Left lung (tissue), 10 donors: ENCODE data around the gene TMEM72. TPM values are rescaled to one million over a fixed set of nuclear protein-coding genes. Genes with fewer than 3 reads are reported as not detected.

ENCODE experiments used
- ATAC-seq: fragments of 200-7000 bp; cut with Tn5 transposase; one replicate; pipeline ENCODE4 v1.9.1; 2020; ENCODE audit warnings: moderate library complexity
- DNase-seq, 4 donors: peaks; one replicate each; pipeline ENCODE4 v3.0.0-alpha.2; 2013 to 2020
- H3K27ac ChIP-seq, 2 donors: fragments of 200-600 bp; sonication (generic) in 1 of 2; one replicate each; pipeline versions ENCODE4 v1.5.0 to v1.8.0; 2020 to 2021
- H3K27me3 ChIP-seq, 2 donors: fragments of 200-600 bp; sonication (generic) in 1 of 2; one replicate each; pipeline versions ENCODE4 v1.5.0 to v1.8.0; 2020 to 2021
- H3K36me3 ChIP-seq, 2 donors: fragments of 200-600 bp; sonication (generic) in 1 of 2; one replicate each; pipeline versions ENCODE4 v1.5.0 to v1.8.0; 2020 to 2021
- H3K4me1 ChIP-seq, 2 donors: fragments of 200-600 bp; one replicate each; pipeline ENCODE4 v1.8.0; 2021
- H3K4me3 ChIP-seq, 2 donors: fragments of 200-600 bp; sonication (generic) in 1 of 2; one replicate each; pipeline versions ENCODE4 v1.5.0 to v1.8.0; 2020 to 2021; ENCODE audit warnings: mild to moderate bottlenecking in 1 of 2
- H3K9me3 ChIP-seq, 2 donors: fragments of 200-600 bp; sonication (generic) in 1 of 2; one replicate each; pipeline versions ENCODE4 v1.5.0 to v1.8.0; 2020 to 2021
- intact Hi-C, 2 donors: fragments of 100-400 bp; cut with DNase I; formaldehyde crosslinking; loops; one replicate each; pipeline versions ENCODE4 v1.11.2 to v1.14.2; 2022
- polyA plus RNA-seq, 6 donors: library from polyadenylated mRNA; unstranded; fragments of 120-200 nt; gene quantifications; one replicate each; pipeline ENCODE4 v1.2.1, GENCODE V29; 2013; ENCODE audit not compliant: insufficient read length in 6 of 6
- total RNA-seq, 2 donors: library from RNA; stranded (reverse); fragmentation: NEBNext Ultra II Directional; extraction: Animal tissue kit (Norgen Biotek cat#: 25700); gene quantifications; one replicate each; pipeline ENCODE4 v1.2.1, GENCODE V29; 2021
- TF ChIP-seq, protein P1 (sequence below), 2 donors: fragments of 200-600 bp; sonication (generic) in 1 of 2; IDR thresholded peaks; one replicate each; pipeline versions ENCODE4 v1.5.0 to v1.8.0; 2021; ENCODE audit warnings: antibody characterized with exemption in 2 of 2
- donor health status: DM: no; HTN: yes; CAD: no.
- donor health status: DM: no; HTN: no; CAD: no.

Gene TMEM72
- total and polyA plus RNA-seq, 8 donors = 0.23 to 2.2 (median 1.7) TPM; not detected in 1

DNA sequence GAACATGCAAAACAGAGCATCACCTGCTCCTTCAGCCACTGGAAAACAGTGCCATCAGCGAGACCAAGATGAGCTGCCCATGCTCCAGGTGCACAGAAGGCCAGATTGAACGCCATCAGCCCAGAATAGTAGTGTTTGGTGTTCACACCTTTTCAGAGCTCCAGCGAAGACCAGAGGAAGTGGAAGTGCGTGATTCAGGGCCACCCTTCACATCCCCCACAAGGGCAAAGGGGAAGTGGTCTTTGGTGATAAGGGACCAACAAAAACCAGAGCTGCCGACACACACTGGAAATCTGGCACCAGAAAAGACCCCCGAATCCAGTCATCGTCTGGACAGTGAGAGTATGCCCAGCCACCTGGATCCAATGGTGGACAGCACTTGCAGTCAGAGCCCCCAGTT lies 29.5 kb upstream of the TMEM72 start:
- H3K9me3 ChIP-seq = no peaks in the 10 kb centered on the region
- no peak overlapping the region for H3K4me3 ChIP-seq
- H3K4me1 ChIP-seq = peaks cover 3 to 13% of the 10 kb centered on the region in 2 donors
- no peak overlapping the region for H3K27ac ChIP-seq
- DNase-seq (no peak), ATAC-seq (no peak)
- intact Hi-C loops = no loop called here
- H3K36me3 ChIP-seq = no peaks in the 10 kb centered on the region
- peaks cover 0 to 8% of the 10 kb centered on the region in 2 donors for H3K27me3 ChIP-seq
- TF ChIP-seq, protein P1, sequence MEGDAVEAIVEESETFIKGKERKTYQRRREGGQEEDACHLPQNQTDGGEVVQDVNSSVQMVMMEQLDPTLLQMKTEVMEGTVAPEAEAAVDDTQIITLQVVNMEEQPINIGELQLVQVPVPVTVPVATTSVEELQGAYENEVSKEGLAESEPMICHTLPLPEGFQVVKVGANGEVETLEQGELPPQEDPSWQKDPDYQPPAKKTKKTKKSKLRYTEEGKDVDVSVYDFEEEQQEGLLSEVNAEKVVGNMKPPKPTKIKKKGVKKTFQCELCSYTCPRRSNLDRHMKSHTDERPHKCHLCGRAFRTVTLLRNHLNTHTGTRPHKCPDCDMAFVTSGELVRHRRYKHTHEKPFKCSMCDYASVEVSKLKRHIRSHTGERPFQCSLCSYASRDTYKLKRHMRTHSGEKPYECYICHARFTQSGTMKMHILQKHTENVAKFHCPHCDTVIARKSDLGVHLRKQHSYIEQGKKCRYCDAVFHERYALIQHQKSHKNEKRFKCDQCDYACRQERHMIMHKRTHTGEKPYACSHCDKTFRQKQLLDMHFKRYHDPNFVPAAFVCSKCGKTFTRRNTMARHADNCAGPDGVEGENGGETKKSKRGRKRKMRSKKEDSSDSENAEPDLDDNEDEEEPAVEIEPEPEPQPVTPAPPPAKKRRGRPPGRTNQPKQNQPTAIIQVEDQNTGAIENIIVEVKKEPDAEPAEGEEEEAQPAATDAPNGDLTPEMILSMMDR (IDR thresholded peaks at IDR 0.05) = no peak

DNA sequence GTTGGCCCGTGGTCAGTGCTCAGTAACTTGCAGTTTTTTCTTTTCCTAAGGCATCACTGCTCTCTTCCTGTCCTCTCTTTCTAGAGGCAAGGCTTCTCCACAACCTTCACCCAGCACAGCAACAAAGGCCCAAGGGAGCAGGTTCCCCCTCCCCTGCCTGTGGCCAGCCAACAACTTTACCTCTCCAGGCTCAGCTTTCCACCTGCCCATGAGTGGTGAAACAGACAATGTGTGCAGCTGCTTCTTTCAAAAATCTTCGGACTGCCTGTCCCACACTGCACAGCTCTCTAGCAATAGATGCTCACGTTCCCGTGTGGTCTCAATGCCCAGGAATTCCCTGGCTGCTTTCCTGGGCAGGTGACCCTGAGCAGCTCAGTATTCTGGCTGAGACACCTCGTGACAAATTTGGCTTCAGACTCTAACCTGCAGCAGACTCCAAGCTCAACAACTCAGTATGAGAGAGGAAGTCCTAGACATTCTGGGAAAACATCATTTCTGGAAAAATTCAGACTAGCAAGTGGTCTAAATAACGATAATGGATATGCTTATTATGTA lies 28.9 kb upstream of the TMEM72 start:
- TF ChIP-seq, protein P1 (IDR thresholded peaks at IDR 0.05) = no peak
- peaks cover 3 to 13% of the 10 kb centered on the region in 2 donors for H3K4me1 ChIP-seq

DNA sequence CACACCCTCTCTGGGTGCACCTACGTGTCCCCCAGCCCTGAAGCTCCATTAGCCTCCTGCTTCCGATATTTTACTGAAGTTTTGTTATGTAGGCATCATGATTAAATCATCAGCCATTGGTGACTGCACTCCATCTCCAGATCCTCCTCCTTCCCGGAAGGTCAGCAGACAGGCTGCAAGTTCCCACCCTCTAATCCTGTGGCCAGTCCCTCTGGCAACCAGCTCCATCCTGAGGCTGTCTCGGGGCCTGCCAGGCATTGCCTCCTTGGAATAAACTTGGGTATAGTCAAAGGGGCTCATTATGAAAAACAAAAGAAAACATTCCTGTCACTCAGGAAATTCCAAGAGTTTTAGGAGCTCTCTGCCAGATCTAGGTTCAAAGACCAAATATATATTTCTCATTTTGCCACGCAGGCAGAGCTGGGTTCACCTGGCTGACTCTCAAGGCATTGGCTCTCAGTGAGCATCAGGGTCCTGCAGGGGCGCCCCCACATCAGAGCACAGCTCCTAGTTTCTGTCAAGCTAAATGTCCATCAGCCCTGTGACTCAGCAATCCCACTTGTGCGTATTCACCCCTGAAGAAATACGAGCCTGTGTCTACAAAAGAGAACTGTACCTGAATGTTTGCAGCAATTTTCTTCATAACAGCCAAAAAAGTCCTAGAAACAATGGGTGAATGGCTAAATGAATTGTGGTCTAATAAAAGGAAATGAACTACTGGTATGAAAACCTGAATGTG lies 27.4 kb upstream of the TMEM72 start:
- TF ChIP-seq, protein P1 (IDR thresholded peaks at IDR 0.05) = no peak
- Histone ChIP-seq H3K4me1 (peaks cover 0 to 9% of the 10 kb centered on the region in 2 donors), H3K27ac (no peak overlapping the region), H3K27me3 (peaks cover 0 to 8% of the 10 kb centered on the region in 2 donors), H3K9me3 (no peaks in the 10 kb centered on the region), H3K36me3 (no peaks in the 10 kb centered on the region), H3K4me3 (no peak overlapping the region)
- DNase-seq (no peak), ATAC-seq (no peak)
- intact Hi-C loops = no loop called here

More for the DNA sequence above, 28.9 kb upstream of the TMEM72 start:
- no peaks in the 10 kb centered on the region for H3K9me3 ChIP-seq
- H3K27ac ChIP-seq = no peak overlapping the region
- intact Hi-C loops = no loop called here
- H3K4me3 ChIP-seq = no peak overlapping the region
- no peak for ATAC-seq
- no peaks in the 10 kb centered on the region for H3K36me3 ChIP-seq
- no peak for DNase-seq
- peaks cover 0 to 8% of the 10 kb centered on the region in 2 donors for H3K27me3 ChIP-seq

DNA sequence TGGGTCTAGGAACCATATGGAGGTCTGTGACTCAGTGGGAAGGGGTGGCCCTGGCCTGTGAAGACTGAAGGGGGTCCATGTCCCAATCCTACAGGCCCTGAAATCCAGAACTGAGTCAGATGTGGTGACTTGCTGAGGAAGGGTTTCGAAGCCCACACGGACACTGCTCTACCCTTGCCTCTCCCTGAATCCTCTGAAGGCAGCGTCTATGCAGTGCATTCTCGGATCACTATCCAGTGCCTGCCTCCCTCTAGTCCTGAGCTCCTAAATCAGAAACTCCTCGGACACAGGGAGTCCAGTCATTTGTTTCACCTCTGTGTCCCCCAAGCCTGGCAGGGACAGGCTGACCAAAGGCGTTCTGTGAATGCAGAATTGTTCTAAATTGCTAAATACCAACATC lies 25.4 kb upstream of the TMEM72 start:
- TF ChIP-seq, protein P1 (IDR thresholded peaks at IDR 0.05) = no peak
- no peak for ATAC-seq
- H3K27me3 ChIP-seq = no peaks in the 10 kb centered on the region
- intact Hi-C loops = no loop called here
- H3K4me1 ChIP-seq = no peaks in the 10 kb centered on the region
- H3K27ac ChIP-seq = no peak overlapping the region
- no peaks in the 10 kb centered on the region for H3K9me3 ChIP-seq
- H3K36me3 ChIP-seq = no peaks in the 10 kb centered on the region
- DNase-seq = no peak
- H3K4me3 ChIP-seq = no peak overlapping the region

DNA sequence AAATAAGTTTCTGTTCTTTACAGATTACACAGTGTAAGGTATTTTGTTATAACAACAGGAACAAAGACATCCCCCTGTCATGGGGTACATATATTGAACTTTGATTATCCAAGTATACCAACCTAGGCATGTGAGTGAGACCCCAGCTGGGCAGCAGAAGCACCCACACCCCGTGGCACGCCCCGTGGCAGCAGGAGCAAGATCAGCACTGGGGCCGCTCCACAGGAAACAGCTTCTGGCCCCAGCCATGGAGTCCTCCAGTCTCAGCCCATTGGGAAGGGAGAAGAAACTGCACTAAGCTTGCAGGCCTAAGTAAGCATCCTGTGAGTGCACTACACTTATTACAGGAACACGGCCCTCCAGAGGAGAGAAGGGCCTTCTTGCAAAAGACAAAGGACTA lies 24.2 kb upstream of the TMEM72 start:
- DNase-seq = no peak
- Histone ChIP-seq H3K27me3 (no peaks in the 10 kb centered on the region), H3K4me3 (no peak overlapping the region), H3K9me3 (no peaks in the 10 kb centered on the region), H3K36me3 (no peaks in the 10 kb centered on the region), H3K4me1 (no peaks in the 10 kb centered on the region), H3K27ac (no peak overlapping the region)
- intact Hi-C loops = no loop called here
- TF ChIP-seq, protein P1 (IDR thresholded peaks at IDR 0.05) = no peak
- ATAC-seq = no peak
